ENCODE results near the gene PRRG4.

- no peak for TF ChIP-seq CTCF (IDR thresholded peaks at IDR 0.05)
- TF ChIP-seq POLR2A (IDR thresholded peaks at IDR 0.05) = no peak
- TF ChIP-seq EP300 (IDR thresholded peaks at IDR 0.05) = no peak
- TF ChIP-seq POLR2AphosphoS5 (IDR thresholded peaks at IDR 0.05) = no peak
Measured at GRCh38 chr11:32833921-32834320, 4.2 kb downstream of the PRRG4 start.
